ENCODE results near the gene ITGA4. TPM values are rescaled to one million over a fixed set of nuclear protein-coding genes. Genes with fewer than 3 reads are reported as not detected.

Gene ITGA4
- total RNA-seq, 6 experiments from 2014 or later, result 21.0 to 33.5 (median 30.4) TPM

- Mint-ChIP-seq H3K36me3 (ENCODE audit: low read depth) (peaks cover 13% of the 10 kb centered on the region), H3K27me3 (ENCODE audit: insufficient read depth) (no peaks in the 10 kb centered on the region; the same call in 1 of the 2 replicates), H3K4me1 (ENCODE audit: low read depth) (no peaks in the 10 kb centered on the region), H3K27ac (no peak overlapping the region), H3K4me3 (no peak overlapping the region), H3K9me3 (no peaks in the 10 kb centered on the region)
- no peak for DNase-seq
- no peak for TF ChIP-seq CTCF (IDR thresholded peaks at IDR 0.05)
These were observed 27.9 kb downstream of the ITGA4 start for GRCh38 chr2:181484851-181485637.

- no peak for TF ChIP-seq CTCF (IDR thresholded peaks at IDR 0.05)
- no peaks in the 10 kb centered on the region; the same call in 1 of the 2 replicates for H3K27me3 Mint-ChIP-seq (ENCODE audit: insufficient read depth)
- H3K4me3 Mint-ChIP-seq, result no peak overlapping the region
- H3K9me3 Mint-ChIP-seq, result no peaks in the 10 kb centered on the region
- no peaks in the 10 kb centered on the region for H3K4me1 Mint-ChIP-seq (ENCODE audit: low read depth)
- DNase-seq, result no peak
- H3K27ac Mint-ChIP-seq, result no peak overlapping the region
- peaks cover 13% of the 10 kb centered on the region for H3K36me3 Mint-ChIP-seq (ENCODE audit: low read depth)
These were observed 28.4 kb downstream of the ITGA4 start for GRCh38 chr2:181485638-181485946.

- Mint-ChIP-seq H3K4me3 (no peak overlapping the region), H3K27ac (no peak overlapping the region), H3K36me3 (ENCODE audit: low read depth) (peaks cover 7% of the 10 kb centered on the region; the same call in 1 of the 2 replicates), H3K4me1 (ENCODE audit: low read depth) (no peaks in the 10 kb centered on the region), H3K27me3 (ENCODE audit: insufficient read depth) (peaks cover 2% of the 10 kb centered on the region), H3K9me3 (no peaks in the 10 kb centered on the region)
- no peak for DNase-seq
- no peak for TF ChIP-seq CTCF (IDR thresholded peaks at IDR 0.05)
These were observed 42.0 kb downstream of the ITGA4 start for GRCh38 chr2:181499231-181499630.

GRCh38 chr2:181500201-181500600 is 43.0 kb downstream of the ITGA4 start:
- DNase-seq, result no peak
- H3K27ac Mint-ChIP-seq, result no peak overlapping the region
- H3K36me3 Mint-ChIP-seq (ENCODE audit: low read depth), result peaks cover 7% of the 10 kb centered on the region; the same call in 1 of the 2 replicates
- no peak overlapping the region for H3K4me3 Mint-ChIP-seq
- no peaks in the 10 kb centered on the region for H3K9me3 Mint-ChIP-seq
- H3K27me3 Mint-ChIP-seq (ENCODE audit: insufficient read depth), result peaks cover 2% of the 10 kb centered on the region
- no peak for TF ChIP-seq CTCF (IDR thresholded peaks at IDR 0.05)
- H3K4me1 Mint-ChIP-seq (ENCODE audit: low read depth), result no peaks in the 10 kb centered on the region

GRCh38 chr2:181515719-181516118 is 58.5 kb downstream of the ITGA4 start:
- Mint-ChIP-seq H3K4me3 (no peak overlapping the region), H3K9me3 (no peaks in the 10 kb centered on the region), H3K27me3 (ENCODE audit: insufficient read depth) (no peaks in the 10 kb centered on the region), H3K27ac (no peak overlapping the region), H3K4me1 (ENCODE audit: low read depth) (no peaks in the 10 kb centered on the region), H3K36me3 (ENCODE audit: low read depth) (peaks cover 4% of the 10 kb centered on the region; the same call in 1 of the 2 replicates)
- DNase-seq, result no peak
- TF ChIP-seq CTCF (IDR thresholded peaks at IDR 0.05), result no peak

Measured in HFFc6 (cell line).